NCI-H82 treated with DMSO at 0.1 percent for 48 hours (cell line): ENCODE measurements around the gene CASP10.
"Not testable (repeated sequence)": the region's sequence is repeated elsewhere in the genome, so short reads cannot be mapped to it uniquely, and the experiment has no call there.

Source experiments
- DNase-seq: peaks from one replicate; lab custom pipeline; 2025; ENCODE audit not compliant: unreplicated experiment; lab: John Stamatoyannopoulos, UW

Gene CASP10

DNA sequence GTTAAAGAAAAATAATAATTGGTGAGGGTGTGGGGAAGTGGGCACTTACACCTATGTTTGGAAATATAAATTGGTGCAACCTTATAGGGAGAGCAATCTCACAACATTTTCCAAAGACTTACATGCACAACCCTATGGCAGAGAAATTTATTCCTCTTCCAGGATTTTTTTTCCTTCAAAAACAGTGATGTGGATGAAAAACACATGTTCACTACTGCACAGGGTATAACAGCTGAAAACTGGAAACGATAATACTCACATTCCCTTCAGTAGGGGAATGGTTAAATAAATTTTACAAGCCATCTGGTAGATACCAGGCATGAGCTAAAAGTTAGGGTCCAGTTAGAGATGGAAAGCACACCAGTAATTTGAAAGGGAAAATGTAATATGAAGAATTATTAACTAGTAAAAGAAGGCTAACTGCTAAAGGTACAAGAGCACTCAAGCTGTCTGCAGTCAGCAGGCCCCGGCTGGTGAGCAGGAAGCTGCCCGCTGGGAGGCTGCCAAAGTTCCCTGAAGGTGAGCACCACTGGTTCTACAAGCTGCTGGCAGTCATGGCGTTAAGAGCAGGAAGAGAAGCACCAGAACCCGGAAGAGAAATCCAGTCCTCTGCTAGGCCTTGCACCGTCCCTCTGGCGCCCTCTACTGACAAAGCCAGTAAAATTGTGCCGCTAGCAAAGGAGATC lies 49.0 kb downstream of the CASP10 start:
- peak; percentile 90 for DNase-seq

DNA sequence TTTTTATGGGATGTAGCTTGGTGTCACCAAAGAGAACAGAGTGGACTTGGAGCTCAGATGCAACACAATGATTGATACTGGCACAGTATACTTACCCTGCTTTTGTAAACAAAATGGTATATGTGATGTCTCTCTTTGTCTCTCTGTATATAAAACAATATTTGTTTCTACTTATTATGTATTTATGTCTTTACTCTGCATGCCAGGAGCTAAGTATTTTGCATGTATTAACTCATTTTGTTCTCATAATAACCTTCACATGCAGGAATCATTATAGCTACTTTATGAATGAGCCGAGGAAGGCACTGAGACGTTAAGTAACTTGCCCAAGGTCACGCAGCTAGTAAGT lies 49.5 kb downstream of the CASP10 start:
- no peak for DNase-seq

DNA sequence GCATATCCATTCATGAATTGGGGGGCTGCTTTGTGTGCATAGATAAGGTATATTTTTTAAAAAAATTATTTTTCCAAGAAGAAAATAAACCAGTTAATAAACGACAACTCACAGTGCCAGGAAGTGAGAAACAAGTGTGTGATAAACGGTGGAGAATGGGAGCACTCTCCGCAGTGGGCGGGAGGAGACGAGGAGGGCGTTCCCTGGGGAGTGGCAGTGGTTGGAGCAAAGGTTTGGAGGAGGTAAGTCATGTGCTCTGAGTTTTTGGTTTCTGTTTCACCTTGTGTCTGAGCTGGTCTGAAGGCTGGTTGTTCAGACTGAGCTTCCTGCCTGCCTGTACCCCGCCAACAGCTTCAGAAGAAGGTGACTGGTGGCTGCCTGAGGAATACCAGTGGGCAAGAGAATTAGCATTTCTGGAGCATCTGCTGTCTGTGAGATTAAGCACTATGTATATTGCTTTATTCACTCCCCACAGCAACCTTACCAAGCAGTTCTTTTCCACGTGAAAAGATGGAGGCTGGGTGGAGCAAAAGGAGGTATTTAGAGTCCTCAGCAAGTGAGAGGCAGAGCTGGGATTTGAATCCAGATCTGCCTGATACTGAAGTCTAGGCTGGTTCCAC lies 50.4 kb downstream of the CASP10 start:
- DNase-seq, result no peak

DNA sequence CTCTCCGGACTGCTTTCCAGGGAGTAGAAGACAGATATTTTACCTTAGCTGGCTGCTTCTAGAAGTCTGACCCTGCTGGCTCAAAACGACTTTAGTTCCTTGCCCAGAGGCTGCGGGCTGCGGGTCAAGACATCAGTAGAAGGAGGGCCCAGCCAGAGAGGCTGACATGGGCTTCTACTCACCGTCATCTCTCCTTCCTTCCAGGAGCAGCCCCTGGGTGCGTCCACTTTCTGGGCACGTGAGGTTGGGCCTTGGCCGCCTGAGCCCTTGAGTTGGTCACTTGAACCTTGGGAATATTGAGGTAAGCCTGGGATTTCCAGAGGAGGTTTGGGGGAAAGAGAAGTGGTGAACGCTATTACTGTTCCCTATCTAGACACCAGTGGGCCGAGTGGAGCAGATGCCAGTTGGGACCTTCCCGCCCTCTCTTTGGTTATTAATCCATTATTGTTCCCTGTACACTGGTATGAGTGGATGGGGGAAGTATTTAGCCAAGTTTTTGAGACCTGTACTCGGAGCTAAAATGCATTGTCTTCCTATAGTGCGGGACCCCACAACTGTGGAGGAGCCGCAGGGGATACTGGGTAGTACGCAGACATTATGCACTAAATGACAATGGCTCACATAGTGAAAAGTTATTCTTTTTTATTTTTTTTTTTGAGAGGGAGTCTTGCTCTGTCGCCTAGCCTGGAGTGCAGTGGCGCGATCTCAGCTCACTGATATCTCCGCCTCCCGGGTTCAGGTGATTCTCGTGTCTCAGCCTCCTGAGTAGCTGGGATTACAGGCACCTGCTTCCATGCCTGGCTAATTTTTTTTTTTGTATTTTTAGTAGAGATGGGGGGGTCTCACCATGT lies 51.1 kb downstream of the CASP10 start:
- DNase-seq, result no peak

DNA sequence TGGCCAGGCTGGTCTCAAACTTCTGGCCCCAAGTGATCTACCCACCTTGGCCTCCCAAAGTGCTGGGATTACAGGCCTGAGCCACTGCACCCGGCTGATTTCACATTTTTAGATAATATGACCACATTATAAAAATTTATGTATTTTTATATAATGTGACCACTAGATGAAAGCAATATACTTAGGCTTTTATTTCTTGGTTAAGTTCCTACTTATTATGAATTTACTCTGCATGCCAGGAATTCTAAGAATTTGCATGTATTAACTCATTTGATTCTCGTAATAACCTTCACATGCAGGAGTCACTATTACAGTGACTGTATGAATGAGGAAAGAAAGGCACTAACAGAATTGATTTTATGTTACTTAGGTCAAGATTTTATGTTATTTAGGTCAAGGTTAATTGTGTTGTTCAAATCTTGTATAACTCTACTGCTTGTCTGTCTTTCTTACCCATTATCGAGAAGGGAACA lies 51.8 kb downstream of the CASP10 start:
- no peak for DNase-seq

DNA sequence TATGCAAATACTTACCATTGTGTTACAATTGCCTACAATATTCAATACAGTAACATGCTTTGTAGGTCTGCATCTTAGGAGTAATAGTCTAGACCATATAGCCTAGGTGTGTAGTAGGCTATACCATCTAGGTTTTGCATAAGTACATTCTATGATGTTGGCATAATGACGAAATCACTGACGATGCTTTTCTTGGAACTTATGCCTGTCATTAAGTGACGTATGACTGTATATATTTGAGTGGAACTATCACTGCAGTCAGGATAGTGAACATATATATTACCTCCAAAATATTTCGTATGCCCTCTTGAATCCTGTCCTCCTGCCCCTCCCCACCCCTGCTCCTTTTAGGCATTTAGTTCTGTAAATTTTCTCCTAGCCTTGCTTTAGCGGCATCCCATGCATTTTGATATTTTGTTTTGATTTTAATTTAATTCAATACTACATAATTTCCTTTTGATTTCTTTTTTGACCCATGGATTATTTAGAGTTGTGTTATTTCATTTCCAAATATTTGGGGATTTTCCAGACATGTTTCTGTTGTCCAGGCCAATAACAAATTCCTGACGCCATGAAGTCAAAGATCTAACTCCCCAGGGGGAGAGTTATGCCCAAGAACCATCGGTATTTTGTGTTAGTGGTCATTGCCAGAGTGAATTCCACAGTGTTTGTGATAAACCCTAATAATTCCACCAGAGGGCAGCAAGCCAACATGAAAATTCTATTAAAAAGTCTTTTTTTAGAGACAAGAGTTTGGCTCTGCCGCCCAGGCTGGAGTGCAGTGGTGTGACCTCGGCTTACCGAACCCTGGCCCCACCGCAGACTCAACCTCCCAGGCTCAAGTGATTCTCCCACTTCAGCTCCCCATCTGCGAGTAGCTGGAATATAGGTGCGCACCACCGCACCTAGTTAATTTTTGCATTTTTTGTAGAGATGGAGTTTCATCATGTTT lies 53.2 kb downstream of the CASP10 start:
- DNase-seq, result peak; percentile 28

DNA sequence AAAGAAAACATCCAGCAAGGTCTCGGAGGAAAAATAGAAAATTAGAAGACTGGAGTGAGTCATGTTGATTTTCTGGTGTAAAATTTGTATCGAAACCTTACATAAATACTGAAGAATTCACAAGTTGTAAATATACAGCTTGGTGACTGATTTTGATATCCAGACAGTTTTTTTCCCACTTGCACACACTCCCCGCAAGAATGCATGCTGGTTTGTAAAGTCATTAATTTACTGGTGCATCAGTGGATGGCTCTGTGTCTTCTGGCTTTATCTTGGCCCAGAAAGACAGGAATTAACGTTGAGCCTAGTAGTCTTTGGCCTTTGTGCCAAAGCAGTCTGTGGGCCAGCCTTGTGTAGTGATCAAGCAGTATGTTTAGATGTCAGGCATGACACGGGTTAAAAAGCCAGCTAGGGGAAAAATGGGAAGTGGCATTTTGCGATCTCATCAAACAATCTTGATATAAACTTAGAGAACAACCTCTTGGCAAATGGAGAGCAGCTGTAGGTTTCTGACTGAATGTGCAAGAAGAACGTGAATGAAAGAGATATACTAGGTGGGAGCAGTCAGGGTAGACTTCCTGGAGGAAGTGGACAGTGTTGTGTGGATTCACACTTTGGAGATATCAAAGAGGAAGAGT lies 54.7 kb downstream of the CASP10 start:
- no peak for DNase-seq

DNA sequence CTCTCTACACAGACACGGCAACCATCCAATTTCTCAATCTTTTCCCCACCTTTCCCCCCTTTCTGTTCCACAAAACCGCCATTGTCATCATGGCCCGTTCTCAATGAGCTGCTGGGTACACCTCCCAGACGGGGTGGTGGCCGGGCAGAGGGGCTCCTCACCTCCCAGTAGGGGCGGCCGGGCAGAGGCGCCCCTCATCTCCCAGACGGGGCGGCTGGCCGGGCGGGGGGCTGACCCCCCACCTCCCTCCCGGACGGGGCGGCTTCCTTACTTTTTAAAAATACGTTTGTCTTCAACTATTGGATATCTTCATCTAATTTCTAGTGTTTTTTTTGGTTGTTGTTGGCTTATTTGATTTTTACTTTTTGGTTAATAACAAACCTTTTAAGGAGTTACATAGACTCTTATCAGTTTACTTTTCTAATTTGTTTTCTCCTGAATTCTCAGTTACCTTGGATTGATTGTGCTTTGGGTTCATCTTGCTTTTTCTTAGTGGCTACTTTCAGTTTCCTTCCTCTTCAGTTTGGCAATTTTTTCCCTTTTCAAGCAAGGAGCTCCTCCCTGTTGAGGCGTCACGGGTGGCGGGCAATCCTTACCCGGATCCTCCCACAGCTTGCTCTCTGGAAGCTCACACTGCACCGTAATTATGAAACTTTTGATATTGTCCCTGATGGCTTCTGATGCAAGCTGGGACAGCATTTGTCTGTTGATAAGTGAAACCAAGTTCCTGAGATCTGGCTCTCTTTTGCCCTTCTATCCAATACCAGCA lies 56.4 kb downstream of the CASP10 start:
- not testable (repeated sequence) for DNase-seq

DNA sequence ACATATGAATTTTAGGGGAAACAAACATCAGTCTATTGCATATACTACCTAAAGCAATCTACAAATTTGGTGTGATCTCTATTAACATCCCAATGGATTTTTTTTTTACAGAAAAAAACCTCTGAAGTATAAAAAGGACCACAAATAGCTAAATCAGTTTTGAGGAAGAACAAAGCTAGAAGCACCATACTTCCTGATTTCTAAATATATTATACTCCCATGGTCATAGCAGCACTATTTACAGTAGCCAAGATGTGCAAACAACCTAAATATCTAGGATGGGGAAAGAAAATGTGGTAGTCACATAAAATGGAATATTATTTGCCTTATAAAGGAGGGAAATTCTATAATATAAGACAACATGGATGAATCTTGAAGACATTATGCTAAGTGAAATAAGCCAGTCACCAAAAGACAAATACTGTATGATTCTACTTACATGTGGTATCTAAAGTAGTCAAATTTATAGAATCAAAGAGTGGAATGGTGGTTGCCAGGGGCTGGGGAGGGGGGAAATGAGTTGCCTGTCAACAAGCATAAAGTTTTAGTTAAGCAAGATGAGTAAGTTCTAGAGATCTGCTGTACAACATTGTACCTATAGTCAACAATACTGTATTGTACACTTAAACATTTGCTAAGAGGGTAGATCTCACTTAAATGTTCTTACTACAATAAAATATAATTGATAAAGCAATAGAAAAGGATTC lies 59.8 kb downstream of the CASP10 start:
- no peak for DNase-seq

DNA sequence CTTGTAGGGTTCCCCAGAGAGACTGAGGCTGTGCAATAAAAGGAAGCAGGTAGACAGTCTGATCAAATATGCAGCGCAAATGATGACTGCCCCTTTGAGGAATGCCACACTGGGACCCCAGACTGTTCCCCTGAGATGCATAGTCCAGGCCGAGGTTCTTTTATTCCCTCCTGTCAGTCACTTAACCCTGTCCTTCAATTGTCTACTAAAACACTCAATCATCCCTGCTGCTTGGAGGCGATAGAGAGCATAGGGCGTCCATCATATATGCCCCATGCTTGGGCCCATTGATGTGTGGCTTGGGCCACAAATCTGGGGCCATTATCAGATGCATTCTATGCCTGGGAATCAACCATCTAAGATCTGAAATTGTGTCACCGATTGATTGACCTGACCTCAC lies 61.9 kb downstream of the CASP10 start:
- no peak for DNase-seq

DNA sequence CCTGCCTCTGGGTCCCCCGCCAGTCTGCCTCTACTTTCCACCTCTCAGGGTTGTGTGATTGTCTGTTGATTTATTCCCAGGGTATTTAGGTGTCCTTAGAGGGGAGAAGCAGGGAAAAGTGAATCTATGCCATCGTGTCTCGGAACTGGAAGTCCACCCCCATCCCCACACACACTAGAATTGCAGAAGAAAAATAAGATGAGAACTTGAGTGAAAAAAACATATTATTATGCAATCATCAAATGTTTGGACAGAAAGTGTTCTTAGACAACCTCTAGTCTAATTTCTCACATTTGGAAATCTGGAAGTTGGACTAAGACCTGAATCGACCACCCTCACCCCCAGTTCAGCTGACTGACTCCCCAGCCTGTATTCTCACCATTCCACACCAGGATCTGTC lies 63.3 kb downstream of the CASP10 start:
- DNase-seq, result no peak

DNA sequence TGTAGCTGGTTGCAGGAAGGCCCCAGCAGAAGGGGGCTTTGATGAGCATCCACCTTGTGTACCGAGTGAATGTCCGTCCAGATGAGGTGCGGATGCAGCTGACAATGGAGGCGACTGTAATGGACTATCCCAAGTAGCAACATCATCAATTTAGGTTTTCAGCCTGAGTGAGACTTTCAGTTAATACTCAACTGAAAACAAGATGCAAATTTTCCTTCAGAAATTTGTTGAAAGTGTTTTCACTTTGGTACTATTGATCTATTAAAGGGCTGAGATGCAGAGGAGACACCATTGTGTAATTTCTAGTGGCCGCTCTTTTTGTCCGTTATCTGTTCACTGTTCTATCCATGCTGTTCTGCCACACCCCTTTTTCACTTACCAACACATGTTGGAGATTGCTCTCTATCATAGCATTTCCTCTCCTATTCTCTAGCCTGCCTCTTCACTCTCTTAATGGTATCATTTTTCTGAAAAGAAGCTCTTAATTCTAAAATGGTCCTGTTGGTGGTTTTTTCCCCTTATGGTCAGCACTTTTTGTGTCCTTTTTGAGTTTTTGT lies 65.4 kb downstream of the CASP10 start:
- DNase-seq, result no peak

DNA sequence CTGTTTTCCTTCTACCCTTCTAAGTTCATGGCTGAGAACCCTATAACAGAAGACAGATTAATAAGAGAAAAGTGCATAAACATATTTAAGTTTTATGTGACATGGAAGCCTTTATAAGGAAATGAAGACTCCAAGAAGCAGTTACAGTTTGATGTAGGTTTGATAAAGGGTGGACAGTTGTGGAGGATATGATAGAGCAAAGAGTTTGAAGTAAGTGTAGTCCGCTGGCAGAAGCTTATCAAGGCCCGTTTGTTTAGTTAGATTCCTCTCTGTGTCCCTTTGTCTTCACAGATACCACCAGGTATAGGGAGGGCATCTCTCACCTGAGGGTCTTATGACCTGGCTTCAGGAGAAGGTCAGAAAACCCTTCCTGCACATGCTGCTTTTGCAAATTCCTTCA lies 66.9 kb downstream of the CASP10 start:
- DNase-seq, result no peak

DNA sequence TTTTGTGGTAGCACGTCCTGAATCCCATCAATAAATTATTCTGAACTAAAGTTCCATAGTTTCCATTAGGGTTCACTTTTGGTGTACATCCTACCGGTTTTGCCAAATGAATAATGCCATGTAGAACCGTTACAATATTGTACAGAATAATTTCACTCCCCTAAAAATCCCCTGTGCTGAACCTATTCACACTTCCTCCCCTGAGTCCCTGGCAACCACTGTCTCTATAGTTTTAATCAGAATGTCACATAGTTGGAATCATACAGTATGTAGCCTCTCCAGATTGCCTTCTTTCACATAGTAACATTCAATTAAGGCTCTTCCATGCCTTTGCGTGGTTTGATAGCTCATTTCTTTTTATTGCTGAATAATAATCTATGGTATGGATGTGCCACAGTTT lies 67.8 kb downstream of the CASP10 start:
- no peak for DNase-seq

DNA sequence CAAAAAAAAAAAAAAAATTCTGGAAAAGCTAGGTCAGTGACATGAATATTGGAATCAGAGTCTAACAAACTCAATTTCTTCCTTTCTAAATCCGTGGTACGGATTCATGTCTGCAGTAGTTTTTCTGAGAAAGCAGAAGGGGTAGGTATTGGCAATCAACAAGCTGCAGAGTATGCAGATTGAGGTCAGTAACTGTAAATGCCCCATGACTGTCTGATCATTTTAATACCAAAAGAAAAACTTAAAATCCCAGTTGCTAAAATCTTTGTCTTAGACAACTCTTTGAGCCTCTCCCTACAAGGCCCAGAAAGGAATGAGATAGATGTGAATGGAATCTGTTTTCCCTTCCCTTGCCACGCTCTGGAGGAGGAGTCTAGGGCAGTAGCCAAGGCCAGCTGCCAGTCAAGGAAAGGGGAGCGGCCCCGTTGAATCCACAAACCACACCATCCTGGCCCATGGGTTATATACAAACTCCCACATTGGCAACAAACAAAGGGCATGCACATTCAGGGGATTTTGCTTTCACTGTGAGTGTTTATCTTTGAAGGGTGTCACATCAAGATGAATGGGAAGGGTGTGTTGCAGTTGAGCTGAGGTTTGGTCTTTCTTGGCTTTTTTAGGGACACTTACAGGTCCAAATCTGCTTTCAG lies 71.3 kb downstream of the CASP10 start:
- DNase-seq, result no peak

DNA sequence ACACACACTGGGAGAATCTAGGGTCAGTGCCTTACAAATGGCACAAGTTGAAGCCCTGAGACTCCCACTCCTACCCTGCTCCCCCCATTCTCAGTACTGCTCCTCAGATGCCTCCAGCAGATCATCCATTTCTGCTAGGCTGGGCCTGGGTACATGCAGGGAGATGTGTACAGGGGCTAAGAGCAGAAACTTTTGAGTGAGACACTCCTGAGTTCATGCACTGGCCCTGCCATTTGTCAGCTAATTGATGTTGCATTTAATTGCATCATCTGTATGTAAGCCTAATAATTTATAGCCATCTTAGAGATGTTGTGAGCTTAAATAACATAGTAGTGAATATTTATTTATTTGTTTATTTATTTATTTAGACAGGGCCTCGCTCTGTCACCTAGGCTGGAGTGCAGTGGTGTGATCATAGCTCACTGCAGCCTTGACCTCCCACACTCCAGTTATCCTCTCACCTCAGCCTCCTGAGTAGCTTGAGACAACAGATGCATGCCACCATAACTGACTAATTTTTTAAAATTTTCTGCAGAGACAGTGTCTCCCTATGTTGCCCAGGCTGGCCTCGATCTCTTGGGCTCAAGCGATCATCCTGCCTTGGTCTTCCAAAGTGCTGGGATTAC lies 72.6 kb downstream of the CASP10 start:
- DNase-seq, result no peak

DNA sequence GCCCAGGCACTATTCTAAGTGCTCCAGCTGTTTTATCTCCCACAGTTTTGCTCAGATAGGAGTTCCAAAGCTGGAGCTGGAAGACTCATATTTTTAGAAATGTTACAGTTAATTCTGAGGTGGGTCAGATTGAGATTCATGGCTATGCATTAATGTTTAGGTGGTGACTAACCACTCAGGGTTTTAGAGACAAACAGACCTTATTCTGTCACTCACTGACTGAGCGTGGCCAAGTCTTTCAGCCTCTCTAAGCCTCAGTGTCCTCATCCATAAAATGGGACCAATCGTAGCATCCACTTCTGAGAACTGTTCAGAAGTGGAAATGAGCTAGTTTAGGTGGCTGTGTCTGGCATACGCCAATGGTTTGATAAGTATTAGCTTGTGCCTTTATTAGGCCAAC lies 73.1 kb downstream of the CASP10 start:
- no peak for DNase-seq
